NB4 (cell line): ENCODE data around the gene CACNA2D4.
"Not testable (repeated sequence)": the region's sequence is repeated elsewhere in the genome, so short reads cannot be mapped to it uniquely, and the experiment has no call there.

Experiments used
- MAX ChIP-seq: IDR thresholded peaks from 2 replicates; pipeline ENCODE4 v1.6.1; 2011; ENCODE audit warnings: low read depth, low read length
- MYC ChIP-seq: IDR thresholded peaks from 2 replicates; pipeline ENCODE4 v1.6.1; 2011; ENCODE audit warnings: low read depth, low read length
- POLR2A ChIP-seq: IDR thresholded peaks from 2 replicates; pipeline ENCODE4 v1.6.1; 2011; ENCODE audit warnings: mild to moderate bottlenecking; ENCODE audit not compliant: insufficient read length; ENCODE audit errors: extremely low read depth
- TF ChIP-seq, protein P1 (sequence below): IDR thresholded peaks from one replicate; pipeline ENCODE4 v1.5.1; 2012; ENCODE audit warnings: low read depth, low read length

DNA sequence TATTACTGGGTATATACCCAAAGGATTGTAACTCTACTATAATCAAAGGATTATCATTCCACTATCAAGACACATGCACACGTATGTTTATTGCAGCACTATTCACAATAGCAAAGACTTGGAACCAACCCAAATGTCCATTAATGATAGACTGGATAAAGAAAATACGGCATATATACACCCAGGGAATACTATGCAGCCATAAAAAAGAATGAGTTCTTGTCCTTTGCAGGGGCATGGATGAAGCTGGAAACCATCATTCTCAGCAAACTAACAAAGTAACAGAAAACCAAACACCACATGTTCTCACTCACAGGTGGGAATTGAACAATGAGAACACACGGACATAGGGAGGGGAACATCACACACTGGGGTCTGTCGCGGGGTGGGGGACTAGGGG is 27.1 kb upstream of the CACNA2D4 start:
- TF ChIP-seq, protein P1, sequence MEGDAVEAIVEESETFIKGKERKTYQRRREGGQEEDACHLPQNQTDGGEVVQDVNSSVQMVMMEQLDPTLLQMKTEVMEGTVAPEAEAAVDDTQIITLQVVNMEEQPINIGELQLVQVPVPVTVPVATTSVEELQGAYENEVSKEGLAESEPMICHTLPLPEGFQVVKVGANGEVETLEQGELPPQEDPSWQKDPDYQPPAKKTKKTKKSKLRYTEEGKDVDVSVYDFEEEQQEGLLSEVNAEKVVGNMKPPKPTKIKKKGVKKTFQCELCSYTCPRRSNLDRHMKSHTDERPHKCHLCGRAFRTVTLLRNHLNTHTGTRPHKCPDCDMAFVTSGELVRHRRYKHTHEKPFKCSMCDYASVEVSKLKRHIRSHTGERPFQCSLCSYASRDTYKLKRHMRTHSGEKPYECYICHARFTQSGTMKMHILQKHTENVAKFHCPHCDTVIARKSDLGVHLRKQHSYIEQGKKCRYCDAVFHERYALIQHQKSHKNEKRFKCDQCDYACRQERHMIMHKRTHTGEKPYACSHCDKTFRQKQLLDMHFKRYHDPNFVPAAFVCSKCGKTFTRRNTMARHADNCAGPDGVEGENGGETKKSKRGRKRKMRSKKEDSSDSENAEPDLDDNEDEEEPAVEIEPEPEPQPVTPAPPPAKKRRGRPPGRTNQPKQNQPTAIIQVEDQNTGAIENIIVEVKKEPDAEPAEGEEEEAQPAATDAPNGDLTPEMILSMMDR: not testable (repeated sequence)
- not testable (repeated sequence) for TF ChIP-seq POLR2A, MYC, MAX
